ENCODE results near the gene SRRM2. TPM values are rescaled to one million over a fixed set of nuclear protein-coding genes. Genes with fewer than 3 reads are reported as not detected.

Gene SRRM2
- total RNA-seq, 1 experiment from 2014 or later, result 49.1 TPM

GRCh38 chr16:2776500-2777139, 24.2 kb downstream of the SRRM2 start:
- peak overlapping the region; percentile 100 for H3K4me3 ChIP-seq
- H3K9me3 ChIP-seq (replicated peaks), result 0 out of 2 replicates have a peak, but pooled peaks cover 2% of the 10 kb centered on the region
- H3K4me1 ChIP-seq (replicated peaks), result peaks cover 25% of the 10 kb centered on the region
- H3K27ac ChIP-seq, result peak overlapping the region; percentile 62
- peak in 1 of 2 experiments; percentile 35 for DNase-seq (ENCODE audit: low read depth in 1 of 2, low spot score in 2 of 2)
- H3K36me3 ChIP-seq, result peaks cover 58% of the 10 kb centered on the region
- H3K27me3 ChIP-seq (replicated peaks), result no peaks in the 10 kb centered on the region

- Histone ChIP-seq H3K36me3 (peaks cover 52% of the 10 kb centered on the region), H3K4me1 (replicated peaks) (peaks cover 25% of the 10 kb centered on the region), H3K27me3 (replicated peaks) (no peaks in the 10 kb centered on the region), H3K27ac (peak within 1 kb of the TSS; percentile 100), H3K9me3 (replicated peaks) (0 out of 2 replicates have a peak, but pooled peaks cover 2% of the 10 kb centered on the region), H3K4me3 (peak within 1 kb of the TSS; percentile 100)
- peak; percentile 84 to 90 for DNase-seq (ENCODE audit: low read depth in 1 of 2, low spot score in 2 of 2)
These were observed 24.9 kb downstream of the SRRM2 start, which contains the start of gene ELOB for GRCh38 chr16:2777231-2777902. TSS of gene ELOB (minus strand) at chr16:2777280. CDS start at chr16:2777239, 41 bp downstream.

GRCh38 chr16:2777903-2778629, 25.6 kb downstream of the SRRM2 start:
- 0 out of 2 replicates have a peak, but pooled peaks cover 2% of the 10 kb centered on the region for H3K9me3 ChIP-seq (replicated peaks)
- H3K36me3 ChIP-seq, result peaks cover 45% of the 10 kb centered on the region
- H3K4me3 ChIP-seq, result peak overlapping the region; percentile 100
- no peak for DNase-seq (ENCODE audit: low read depth in 1 of 2, low spot score in 2 of 2)
- H3K4me1 ChIP-seq (replicated peaks), result peaks cover 22% of the 10 kb centered on the region
- H3K27me3 ChIP-seq (replicated peaks), result no peaks in the 10 kb centered on the region
- peak overlapping the region; percentile 100 for H3K27ac ChIP-seq

GRCh38 chr16:2778630-2778958, 26.2 kb downstream of the SRRM2 start:
- H3K4me3 ChIP-seq, result peak overlapping the region; percentile 100
- H3K27me3 ChIP-seq (replicated peaks), result no peaks in the 10 kb centered on the region
- peaks cover 40% of the 10 kb centered on the region for H3K36me3 ChIP-seq
- peaks cover 16% of the 10 kb centered on the region for H3K4me1 ChIP-seq (replicated peaks)
- H3K27ac ChIP-seq, result no peak overlapping the region
- no peak for DNase-seq (ENCODE audit: low read depth in 1 of 2, low spot score in 2 of 2)
- 0 out of 2 replicates have a peak, but pooled peaks cover 2% of the 10 kb centered on the region for H3K9me3 ChIP-seq (replicated peaks)

- DNase-seq (ENCODE audit: low read depth in 1 of 2, low spot score in 2 of 2), result no peak
- no peak overlapping the region for H3K4me3 ChIP-seq
These were observed 26.9 kb downstream of the SRRM2 start for GRCh38 chr16:2779151-2779920.

GRCh38 chr16:2779978-2780898, 27.8 kb downstream of the SRRM2 start:
- no peak for DNase-seq (ENCODE audit: low read depth in 1 of 2, low spot score in 2 of 2)
- no peak overlapping the region for H3K27ac ChIP-seq
- 0 out of 2 replicates have a peak, but pooled peaks cover 2% of the 10 kb centered on the region for H3K9me3 ChIP-seq (replicated peaks)
- peaks cover 16% of the 10 kb centered on the region for H3K4me1 ChIP-seq (replicated peaks)
- peaks cover 9% of the 10 kb centered on the region for H3K27me3 ChIP-seq (replicated peaks)
- H3K36me3 ChIP-seq, result peaks cover 24% of the 10 kb centered on the region
- H3K4me3 ChIP-seq, result no peak overlapping the region

More at GRCh38 chr16:2779151-2779920, 26.9 kb downstream of the SRRM2 start:
- Histone ChIP-seq H3K4me1 (replicated peaks) (peaks cover 16% of the 10 kb centered on the region), H3K9me3 (replicated peaks) (0 out of 2 replicates have a peak, but pooled peaks cover 2% of the 10 kb centered on the region), H3K27me3 (replicated peaks) (peaks cover under 1% of the 10 kb centered on the region; the same call in 1 of the 2 replicates), H3K36me3 (peaks cover 33% of the 10 kb centered on the region), H3K27ac (no peak overlapping the region)

- Histone ChIP-seq H3K4me3 (no peak overlapping the region), H3K4me1 (replicated peaks) (peaks cover 9% of the 10 kb centered on the region), H3K36me3 (peaks cover 2% of the 10 kb centered on the region), H3K9me3 (replicated peaks) (no peaks in the 10 kb centered on the region), H3K27me3 (replicated peaks) (peaks cover 27% of the 10 kb centered on the region), H3K27ac (no peak overlapping the region)
- DNase-seq (ENCODE audit: low read depth in 1 of 2, low spot score in 2 of 2), result no peak
These were observed 30.3 kb downstream of the SRRM2 start for GRCh38 chr16:2782583-2783351.

- DNase-seq (ENCODE audit: low read depth in 1 of 2, low spot score in 2 of 2), result no peak
- Histone ChIP-seq H3K27ac (no peak overlapping the region), H3K4me1 (replicated peaks) (peaks cover 4% of the 10 kb centered on the region), H3K36me3 (no peaks in the 10 kb centered on the region), H3K27me3 (replicated peaks) (peaks cover 29% of the 10 kb centered on the region), H3K4me3 (no peak overlapping the region), H3K9me3 (replicated peaks) (no peaks in the 10 kb centered on the region)
These were observed 31.3 kb downstream of the SRRM2 start for GRCh38 chr16:2783581-2784357.

- Histone ChIP-seq H3K9me3 (replicated peaks) (no peaks in the 10 kb centered on the region), H3K27ac (no peak overlapping the region), H3K4me1 (replicated peaks) (peaks cover 4% of the 10 kb centered on the region), H3K4me3 (no peak overlapping the region), H3K36me3 (no peaks in the 10 kb centered on the region), H3K27me3 (replicated peaks) (peaks cover 33% of the 10 kb centered on the region)
- no peak for DNase-seq (ENCODE audit: low read depth in 1 of 2, low spot score in 2 of 2)
These were observed 32.1 kb downstream of the SRRM2 start for GRCh38 chr16:2784358-2785100.

GRCh38 chr16:2785101-2785991, 32.9 kb downstream of the SRRM2 start:
- H3K36me3 ChIP-seq, result no peaks in the 10 kb centered on the region
- H3K4me3 ChIP-seq, result no peak overlapping the region
- no peak overlapping the region for H3K27ac ChIP-seq
- H3K9me3 ChIP-seq (replicated peaks), result no peaks in the 10 kb centered on the region
- H3K27me3 ChIP-seq (replicated peaks), result peaks cover 39% of the 10 kb centered on the region
- peak in 1 of 2 experiments; percentile 44 for DNase-seq (ENCODE audit: low read depth in 1 of 2, low spot score in 2 of 2)
- peaks cover 4% of the 10 kb centered on the region for H3K4me1 ChIP-seq (replicated peaks)
